Stimulated activated CD8-positive, alpha-beta memory T cell treated with anti-CD3 and anti-CD28 coated beads, Interleukin-7, amount 100 ng/mL, for 1 hour (primary cell): ENCODE measurements around the gene XRCC4.
"Not testable (repeated sequence)": the region's sequence is repeated elsewhere in the genome, so short reads cannot be mapped to it uniquely, and the experiment has no call there.

Experiments
- DNase-seq, 2 donors: peaks; one replicate each; pipeline ENCODE4 v3.0.0-alpha.2; 2020; ENCODE audit warnings: low read depth in 2 of 2

XRCC4 gene

GRCh38 chr5:83115816-83116215 is 38.5 kb downstream of the XRCC4 start:
- no peak for DNase-seq

- no peak for DNase-seq
Observed at GRCh38 chr5:83118471-83118870, 41.1 kb downstream of the XRCC4 start.

- DNase-seq = no peak
Observed at GRCh38 chr5:83118976-83119375, 41.6 kb downstream of the XRCC4 start.

- no peak for DNase-seq
Observed at GRCh38 chr5:83124593-83124992, 47.2 kb downstream of the XRCC4 start.

- DNase-seq = no peak
Observed at GRCh38 chr5:83125560-83125959, 48.2 kb downstream of the XRCC4 start.

GRCh38 chr5:83126501-83126900 is 49.2 kb downstream of the XRCC4 start:
- DNase-seq = no peak

GRCh38 chr5:83133797-83134196 is 56.5 kb downstream of the XRCC4 start:
- DNase-seq = no peak

- DNase-seq = no peak
Observed at GRCh38 chr5:83142526-83142925, 65.2 kb downstream of the XRCC4 start.

- DNase-seq = no peak
Observed at GRCh38 chr5:83145241-83145640, 67.9 kb downstream of the XRCC4 start.

GRCh38 chr5:83145882-83146331 is 68.6 kb downstream of the XRCC4 start:
- DNase-seq = no peak

- DNase-seq = no peak
Observed at GRCh38 chr5:83146441-83146840, 69.1 kb downstream of the XRCC4 start.

- DNase-seq = no peak
Observed at GRCh38 chr5:83147593-83147992, 70.2 kb downstream of the XRCC4 start.

- no peak for DNase-seq
Observed at GRCh38 chr5:83148370-83148769, 71.0 kb downstream of the XRCC4 start.

GRCh38 chr5:83149671-83150070 is 72.3 kb downstream of the XRCC4 start:
- no peak for DNase-seq

- DNase-seq = no peak
Observed at GRCh38 chr5:83151821-83152220, 74.5 kb downstream of the XRCC4 start.

- not testable (repeated sequence) for DNase-seq
Observed at GRCh38 chr5:83152996-83153395, 75.6 kb downstream of the XRCC4 start.

GRCh38 chr5:83156001-83156400 is 78.7 kb downstream of the XRCC4 start:
- no peak for DNase-seq

GRCh38 chr5:83157163-83157562 is 79.8 kb downstream of the XRCC4 start:
- no peak for DNase-seq

GRCh38 chr5:83162601-83163000 is 85.3 kb downstream of the XRCC4 start:
- DNase-seq = no peak

GRCh38 chr5:83167538-83167937 is 90.2 kb downstream of the XRCC4 start:
- no peak for DNase-seq

GRCh38 chr5:83169571-83170337 is 92.4 kb downstream of the XRCC4 start:
- no peak for DNase-seq

- DNase-seq = no peak
Observed at GRCh38 chr5:83172011-83172410, 94.7 kb downstream of the XRCC4 start.

- no peak for DNase-seq
Observed at GRCh38 chr5:83172655-83173054, 95.3 kb downstream of the XRCC4 start.

GRCh38 chr5:83173826-83174225 is 96.5 kb downstream of the XRCC4 start:
- no peak for DNase-seq
